CD4-positive, alpha-beta T cell treated with Interleukin-17A for 4 hours (primary cell): ENCODE results near the gene MAST4.

Source experiments
- DNase-seq: peaks from one replicate; pipeline ENCODE4 v3.0.0-alpha.2; 2020; ENCODE audit warnings: mixed read lengths

MAST4 gene

DNA sequence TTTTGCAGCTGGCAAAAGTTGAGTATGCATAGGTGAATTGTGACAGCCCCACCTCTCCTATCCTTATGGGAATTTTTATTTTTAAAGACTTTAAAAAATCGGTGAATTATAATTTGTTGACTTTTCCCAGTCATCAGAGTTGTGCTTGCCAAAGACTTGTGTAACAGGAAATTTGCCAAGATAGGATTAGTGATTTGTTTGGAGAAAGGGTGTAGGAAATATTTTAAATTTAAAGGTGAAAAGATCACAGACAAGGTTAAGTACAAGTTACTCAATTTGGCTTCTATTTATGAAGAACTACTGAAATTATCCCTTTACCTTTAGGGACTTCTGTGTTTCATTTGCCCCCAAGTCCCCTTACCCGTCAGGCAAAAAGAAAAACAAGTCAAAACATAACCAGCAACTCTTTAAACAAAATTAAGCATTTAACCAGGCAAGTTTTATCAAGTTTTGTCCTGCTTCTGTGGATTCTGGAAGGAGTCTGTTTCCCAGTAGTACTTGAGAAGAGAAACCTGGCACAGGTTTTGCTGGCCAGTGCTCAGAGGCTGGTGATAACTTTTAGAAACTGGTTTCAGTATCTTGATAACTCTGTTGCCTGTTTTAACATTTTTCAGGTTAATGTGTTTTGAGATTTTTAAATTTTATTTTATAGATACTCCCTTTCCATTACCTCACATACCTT, 285.4 kb downstream of the MAST4 start:
- DNase-seq, result no peak

DNA sequence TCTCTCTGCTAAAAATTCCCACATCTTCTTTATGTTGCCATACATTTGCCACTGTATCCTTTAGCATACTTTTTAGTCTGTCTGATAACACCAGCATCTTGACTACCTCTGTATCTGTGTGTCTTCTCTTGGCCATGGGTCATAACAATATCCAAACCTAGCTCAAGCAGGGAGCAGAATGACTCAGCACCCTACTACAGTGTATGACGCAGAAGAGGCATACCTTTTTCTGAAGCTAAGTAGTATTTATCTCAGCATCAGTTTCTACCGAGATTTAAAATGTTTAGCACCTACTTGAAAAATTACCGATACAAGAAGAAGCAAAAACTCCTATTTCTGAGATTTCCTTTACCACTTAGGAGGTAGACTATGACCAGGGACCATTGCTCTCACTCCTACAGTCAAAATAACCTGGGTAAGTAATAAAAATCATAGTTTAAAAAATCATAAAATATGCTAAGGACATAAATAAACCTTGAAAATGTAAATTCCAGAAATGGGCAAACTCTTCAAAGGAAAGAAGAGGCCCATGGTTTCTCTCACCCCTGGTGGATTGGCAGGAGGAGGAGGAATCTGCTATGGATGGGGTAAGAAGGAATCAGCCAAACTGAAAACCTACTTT, 286.5 kb downstream of the MAST4 start:
- no peak for DNase-seq

DNA sequence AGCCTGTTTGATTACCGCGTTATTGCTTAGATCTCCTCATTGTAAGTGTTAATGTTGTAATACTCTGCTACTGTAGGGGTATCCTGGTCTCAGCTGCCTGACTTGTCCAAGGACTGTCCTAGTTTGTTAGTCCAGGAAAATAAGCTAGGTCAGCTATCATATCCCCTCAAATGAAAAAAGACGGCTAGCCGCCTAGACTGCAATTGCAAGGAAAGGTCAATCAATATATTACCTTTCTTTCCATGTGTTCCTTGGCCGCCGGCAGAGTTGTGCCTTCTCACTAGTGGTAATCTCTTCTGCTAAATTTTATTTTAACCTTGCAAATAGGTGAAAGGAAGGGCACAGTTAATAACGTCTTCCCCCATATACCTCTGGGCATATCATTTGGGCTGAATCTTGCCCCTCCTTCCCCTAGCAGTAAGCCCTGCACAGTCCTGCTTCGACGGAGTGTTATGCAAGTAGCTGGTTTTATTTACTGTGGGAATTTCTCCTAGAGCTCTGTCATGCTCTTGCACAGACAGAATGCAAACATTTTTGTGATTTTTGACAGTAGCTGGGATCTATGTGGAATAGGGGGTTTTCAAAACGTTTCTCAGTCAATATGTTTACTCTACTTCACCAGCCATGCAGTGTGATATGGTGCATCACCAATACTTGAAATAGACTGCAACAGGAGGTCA, 288.5 kb downstream of the MAST4 start:
- no peak for DNase-seq

DNA sequence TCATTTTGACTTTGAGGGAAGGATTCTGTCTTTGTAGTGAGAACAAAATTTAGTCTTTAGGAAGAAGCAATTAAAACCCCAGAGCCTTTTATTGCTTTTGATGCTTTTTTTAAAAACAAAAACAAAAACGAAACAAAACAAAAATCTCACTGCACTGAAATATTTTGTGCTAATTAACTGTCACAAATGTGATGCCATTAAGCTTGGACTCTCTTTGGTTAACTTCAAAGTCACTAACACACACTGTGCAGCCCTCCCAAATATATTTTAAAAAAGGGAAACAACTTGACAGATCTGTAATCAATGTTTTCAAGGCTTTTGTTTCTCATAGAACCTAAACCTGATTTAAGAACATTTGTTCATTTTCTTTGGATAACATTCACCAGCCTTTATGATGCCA, 290.7 kb downstream of the MAST4 start:
- no peak for DNase-seq

DNA sequence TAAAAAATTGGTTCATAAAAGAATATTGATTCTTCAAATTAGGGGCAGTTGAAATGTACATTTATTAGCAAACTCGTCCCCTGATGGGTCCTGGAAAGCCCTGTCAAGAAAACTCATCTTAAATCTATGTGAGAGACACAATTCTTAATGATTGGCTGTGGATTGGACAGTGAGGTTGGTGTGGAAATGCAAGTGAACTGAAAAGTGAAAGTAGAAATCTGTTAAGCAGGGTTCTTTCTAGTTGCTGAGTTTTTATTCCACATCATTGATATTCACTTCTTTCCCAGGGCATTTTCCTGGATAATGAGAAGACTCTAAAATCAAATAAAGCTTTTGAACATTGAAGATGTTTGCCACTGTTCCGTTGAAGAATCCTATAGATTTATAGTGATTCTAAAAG, 292.4 kb downstream of the MAST4 start:
- DNase-seq, result no peak

DNA sequence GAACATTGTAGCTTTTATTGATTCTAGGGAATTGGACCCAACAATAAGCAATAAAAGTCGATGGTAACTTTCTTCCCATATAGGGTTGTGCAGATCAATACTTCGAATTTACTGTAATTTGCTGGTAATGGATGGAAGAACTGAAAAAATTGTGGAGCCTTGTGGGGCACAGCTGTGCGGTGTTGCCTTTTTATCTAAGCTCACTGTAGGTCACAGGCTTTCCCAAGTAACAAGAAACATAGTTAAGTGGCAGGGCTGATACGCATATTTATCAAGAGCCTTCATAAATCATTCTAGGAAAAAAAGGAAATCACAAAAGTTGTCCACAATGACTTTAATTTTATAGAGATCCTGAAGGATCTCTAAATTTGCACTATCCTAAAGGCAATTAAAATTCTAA, 292.9 kb downstream of the MAST4 start:
- DNase-seq, result no peak

DNA sequence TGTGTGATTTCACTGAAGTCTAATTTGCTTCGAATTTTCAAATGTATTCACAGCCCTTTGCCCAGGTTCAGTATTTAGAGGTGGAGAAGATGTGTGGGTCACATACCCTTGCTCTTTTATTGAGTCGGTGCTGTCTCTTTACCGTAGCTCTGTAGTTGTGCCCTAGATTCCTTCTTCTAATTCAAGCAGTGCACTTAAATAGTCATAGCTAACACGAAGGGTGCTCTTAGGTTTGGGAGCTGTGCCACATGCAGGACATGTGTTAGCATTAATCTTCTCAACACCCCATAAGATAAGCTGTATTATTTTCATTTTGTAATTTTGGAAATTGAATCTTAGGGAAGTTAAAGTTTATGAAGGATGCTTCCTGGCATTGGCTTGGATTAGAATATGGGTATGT, 293.3 kb downstream of the MAST4 start:
- no peak for DNase-seq

DNA sequence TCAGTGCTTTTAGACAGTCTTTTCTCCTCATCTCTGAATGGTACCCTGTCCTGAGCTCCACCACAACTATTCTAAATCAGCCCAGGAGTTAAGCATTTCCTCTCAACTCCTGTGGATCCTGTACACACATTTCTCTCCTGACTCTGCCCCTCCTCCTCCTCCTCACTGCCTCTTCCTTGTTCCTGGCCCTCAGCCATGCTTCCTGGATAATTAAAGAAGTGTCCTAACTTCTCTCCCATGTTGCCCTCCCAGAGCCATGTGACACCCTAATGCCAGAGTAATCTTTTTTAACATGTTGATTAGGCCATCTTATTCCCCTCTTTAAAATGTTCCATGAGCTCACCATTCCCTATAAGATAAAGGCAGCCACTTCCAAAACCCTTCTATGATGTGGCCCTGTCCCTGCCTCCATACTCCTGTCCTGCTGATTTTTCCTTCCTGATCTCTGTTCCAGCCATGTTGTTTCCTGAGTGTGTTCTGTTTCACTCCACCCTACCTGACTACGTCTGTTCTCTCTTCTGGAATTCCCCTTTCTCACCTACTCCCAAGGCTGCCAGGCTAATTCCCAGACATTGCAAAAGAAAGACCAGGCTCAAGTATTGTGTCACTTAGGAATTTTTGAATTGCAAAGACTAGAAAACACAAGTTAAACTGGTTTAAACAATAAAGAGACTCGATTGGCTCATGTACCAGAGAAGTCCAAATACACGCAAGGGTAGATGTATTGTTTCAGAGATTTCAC, 295.2 kb downstream of the MAST4 start:
- no peak for DNase-seq

DNA sequence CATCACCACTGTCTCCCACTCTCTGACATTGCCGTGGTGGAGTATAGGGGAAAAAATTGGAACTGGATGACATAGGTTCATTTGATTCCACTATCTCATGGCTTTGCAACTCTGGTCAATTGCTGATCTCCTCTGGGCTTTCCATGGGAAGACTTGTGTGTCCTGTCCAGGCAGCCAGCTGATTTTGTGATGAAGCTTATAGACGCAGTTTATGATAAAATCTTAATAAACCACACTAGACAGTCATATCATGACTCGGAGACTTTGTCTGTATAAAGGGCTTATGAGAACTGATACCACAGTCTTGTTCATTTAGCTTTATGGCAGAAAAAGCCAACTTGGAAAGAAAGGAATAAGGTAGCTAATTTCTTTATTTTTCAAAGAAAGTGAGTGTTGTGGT, 296.5 kb downstream of the MAST4 start:
- no peak for DNase-seq

DNA sequence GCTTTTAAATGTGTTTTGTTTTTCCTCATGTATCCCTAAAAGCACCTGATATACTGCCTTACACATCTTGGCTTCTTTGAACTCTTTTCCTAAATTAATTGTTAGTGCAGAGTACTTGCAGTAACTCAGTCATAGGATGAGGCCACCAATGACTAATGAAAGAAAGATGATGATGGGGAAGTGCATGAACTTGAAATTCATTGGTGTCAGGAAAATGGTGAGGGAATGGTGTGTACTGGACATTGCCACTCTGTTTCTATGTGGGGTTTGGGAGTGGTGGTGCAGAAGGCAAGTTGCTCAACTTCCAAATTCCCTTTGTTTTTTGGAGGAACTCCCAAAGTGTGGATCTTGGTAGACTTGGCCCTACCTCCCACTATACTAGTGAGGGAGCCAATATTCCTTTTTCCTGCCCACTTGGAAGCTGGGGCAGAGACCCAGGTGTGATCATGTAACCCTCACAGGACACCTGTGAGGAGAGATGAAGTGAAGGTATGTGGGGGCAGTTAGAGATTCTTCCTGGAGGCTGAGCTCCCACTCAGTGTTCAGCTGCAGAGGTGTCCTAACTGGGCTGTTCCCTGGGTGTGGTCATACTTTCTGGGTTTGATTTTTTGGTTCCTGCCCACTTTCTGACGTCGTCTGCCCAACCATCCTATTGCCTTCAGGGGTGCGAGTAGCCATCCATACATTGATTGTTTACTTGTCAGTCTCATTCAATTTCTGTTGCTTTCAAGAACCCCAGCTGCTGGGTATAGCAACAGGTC, 298.5 kb downstream of the MAST4 start:
- DNase-seq, result no peak

DNA sequence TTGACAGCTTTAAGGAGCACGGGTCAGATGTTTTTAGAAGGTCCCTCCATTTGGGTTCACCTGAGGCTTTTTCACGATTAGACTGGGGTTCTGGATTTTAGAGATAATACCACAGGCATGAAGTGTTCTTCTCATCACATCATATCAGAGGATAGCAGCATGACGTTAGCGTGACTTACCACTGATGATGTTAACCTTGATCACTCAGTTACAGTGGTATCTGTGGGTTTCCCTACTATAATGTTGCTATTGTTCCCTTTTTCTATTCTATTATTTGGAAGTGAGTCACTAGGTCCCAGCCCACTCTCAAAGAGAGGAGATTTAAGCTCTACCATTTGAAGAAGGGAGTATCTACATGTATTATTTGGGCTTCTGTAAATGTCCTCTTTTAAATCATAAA, 300.0 kb downstream of the MAST4 start:
- no peak for DNase-seq

DNA sequence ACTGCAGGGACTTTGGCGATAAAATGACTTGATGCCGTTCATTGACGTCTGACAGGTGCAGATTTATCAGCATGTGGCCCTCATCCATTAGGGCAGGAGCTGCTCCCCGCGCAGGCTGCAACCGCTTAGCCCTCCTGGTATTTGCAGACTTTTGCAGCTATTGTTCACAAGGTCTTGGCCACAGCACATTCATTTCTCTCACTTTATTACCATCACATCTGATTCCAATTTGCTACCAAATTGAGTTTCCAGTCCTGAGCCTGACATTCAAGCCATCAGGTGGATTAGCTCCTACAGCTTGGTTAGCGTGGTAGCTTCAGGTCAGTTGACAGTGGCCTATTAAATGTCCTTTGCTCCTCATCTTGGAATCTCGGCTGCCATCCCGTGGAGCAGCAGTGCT, 301.2 kb downstream of the MAST4 start:
- DNase-seq, result no peak

DNA sequence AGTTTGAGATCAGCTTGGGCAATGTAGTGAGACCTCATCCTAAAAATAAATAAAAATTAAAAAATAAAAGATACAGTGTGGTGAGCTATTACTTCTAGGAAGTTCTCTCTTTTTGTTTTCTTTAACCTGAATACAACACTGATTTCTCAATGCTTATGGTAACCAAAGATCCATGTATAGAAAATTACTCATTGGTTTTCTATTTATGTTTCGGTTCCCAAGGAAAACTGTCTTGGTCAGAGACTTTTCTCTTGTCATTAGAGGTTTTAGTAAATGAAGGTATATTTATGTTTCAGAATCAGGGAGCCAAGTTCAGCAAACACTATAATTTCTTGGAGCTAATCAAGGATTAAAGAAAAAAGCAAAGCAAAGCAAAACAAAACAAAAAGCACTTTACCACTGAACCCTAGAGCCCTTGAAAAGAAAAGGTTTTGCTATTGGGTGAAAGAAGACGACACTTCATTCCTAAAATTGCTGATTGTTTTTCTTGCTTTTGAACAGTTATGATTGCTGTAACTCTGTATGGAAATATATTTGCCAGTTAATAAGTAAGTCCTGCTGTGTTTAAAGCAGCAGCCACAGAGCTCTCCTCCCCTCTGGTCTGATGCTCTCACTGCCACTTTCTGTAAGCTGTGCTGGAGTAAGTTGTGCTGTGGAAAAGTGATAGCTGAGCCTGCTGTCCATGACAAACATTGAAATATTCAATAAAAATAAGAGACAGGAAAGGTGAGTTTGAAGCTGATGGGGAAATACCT, 302.2 kb downstream of the MAST4 start:
- no peak for DNase-seq

DNA sequence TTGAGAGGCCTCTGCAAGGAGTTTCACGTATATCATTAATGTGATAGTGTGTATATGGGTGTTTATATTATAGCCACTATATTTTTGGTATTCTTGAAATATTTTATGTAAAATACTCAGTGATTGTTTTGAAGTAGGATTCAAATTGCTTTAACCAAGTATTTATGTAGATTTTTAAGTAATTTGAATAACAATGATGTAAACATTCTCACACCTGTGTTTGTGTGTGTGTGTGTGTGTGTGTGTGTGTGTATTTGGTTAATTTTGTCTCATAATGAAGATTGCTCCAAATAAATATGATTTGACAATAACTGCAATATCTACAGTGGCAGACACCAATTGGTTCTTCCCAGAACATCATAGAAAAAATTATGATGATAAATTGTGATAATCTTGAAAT, 307.0 kb downstream of the MAST4 start:
- no peak for DNase-seq

DNA sequence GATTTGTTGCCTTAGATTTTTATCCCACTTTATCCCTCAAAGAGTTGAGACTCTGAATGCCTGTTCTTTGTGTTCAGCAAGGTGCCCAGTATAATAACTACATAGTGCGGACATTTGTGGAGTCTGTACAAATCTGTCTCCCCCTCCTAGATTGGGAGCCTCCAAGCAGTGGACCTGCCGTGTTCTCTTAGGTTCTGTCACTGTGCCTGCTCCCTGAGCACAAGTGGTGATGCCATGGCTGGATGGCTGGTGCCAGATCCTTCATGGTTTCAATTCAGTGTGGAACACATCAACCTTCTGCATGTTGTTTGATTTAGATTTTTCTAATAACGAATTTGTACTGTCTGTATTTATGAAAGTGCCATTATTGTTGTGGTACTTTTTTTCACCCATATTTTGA, 307.5 kb downstream of the MAST4 start:
- no peak for DNase-seq

DNA sequence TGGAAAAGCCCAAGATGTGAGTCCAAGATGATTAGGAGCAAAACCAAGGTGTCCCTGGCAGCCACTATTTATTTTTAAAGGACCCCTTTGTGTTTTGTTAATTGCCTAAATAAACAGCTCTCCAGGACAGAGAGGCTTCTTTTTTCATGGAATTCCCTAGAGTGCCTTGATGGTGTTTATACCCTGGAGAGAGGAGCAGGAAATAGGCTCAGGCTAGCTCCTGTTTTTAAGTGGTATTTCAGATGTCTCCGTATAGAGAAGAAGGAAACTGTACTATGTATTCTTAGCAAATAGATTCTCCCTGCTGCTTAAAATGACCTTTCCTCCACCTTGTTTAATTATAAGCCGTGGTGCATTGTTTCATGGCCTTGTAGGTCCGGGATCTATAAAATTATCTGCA, 308.0 kb downstream of the MAST4 start:
- no peak for DNase-seq

DNA sequence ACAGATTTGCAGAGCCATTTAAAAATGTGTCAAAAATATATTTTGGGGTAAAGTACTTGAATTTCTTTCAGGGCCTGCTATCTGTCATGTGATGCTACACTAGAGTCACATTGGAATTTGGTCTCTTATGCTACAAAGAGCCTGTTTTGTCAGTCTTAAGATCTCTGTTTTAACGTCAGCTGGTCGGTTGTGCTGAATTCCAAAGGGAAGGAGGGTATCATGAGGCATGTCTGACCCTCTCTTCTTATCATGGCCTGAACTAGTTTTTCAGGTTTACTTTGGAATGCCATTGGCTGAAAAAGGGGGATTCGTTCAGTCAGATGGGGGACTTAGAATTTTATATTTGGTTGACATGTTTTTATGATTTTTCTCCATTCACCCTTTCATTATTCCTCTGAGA, 309.8 kb downstream of the MAST4 start:
- DNase-seq, result no peak

DNA sequence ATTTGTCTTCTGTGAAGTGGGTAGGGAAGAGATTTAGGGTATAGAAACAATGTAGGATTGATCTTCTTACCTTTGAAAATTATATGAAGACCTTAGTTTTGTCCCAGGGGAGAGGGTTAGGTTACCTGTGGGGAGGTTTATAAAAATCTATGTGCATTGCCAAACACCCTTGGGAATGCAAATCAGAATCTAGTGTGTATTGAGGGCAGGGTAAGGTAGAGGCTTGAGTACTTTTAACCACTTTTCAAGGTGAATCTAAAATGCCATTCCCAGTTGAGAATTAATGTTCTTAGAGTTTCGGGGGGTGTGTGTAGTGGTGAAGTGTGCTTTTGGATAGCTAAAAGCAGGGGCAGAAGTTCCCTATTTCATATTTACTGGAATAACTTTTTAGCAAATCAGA, 312.0 kb downstream of the MAST4 start:
- no peak for DNase-seq

DNA sequence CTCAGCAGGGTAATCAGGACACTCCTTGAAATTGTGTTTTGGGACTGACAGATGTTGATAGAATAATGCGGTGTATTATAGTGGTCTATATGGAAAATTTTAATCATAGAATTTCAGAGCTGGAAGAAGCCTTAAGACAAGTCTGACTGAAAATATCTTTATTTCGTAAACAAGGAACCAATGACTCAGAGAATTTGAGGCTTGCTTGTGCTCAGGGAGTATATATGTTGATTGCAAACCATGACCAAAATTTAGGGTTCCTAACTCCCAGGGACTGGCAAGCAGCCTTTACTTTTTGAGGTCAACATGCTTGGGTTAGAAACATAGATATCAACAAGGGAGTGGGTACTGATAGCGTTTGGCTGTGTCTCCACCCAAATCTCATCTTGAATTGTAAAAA, 313.2 kb downstream of the MAST4 start:
- no peak for DNase-seq

DNA sequence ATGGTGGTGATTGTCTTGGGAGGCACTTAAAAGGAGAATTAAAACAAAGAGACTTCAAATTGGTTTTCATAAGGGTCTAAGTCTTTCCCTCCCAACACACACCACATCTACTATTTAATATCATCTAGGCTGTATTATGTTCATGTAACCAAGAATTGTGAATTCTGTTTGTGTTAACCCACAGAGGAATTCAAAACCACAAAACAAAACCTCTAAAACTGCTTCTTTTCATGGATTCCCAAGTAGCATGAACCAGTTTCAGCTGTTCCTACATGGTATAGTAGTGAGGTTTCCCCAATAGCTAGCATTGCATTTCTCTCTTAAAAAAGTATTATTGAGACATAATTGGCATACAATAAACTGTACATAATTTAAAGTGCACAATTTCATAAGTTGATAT, 316.6 kb downstream of the MAST4 start:
- DNase-seq, result no peak

DNA sequence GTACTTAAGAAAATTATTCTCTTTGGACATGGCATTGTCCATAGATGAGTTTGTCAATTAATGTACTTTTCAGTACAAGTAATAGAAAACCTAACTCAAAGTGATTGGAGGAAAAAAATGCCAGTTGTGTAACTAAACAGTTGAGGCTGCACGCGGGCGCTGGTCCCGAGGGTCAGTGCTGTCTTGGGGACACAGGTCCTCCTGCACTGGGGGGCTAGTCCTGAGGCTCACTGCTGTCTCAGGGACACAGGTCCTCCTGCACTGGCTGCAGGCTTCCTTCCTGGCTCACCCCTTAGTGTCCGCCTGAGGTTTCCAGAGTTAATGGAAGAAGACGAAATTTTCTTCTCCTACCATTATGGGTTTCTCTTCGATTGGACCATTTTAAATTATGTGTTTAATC, 319.3 kb downstream of the MAST4 start:
- no peak for DNase-seq

DNA sequence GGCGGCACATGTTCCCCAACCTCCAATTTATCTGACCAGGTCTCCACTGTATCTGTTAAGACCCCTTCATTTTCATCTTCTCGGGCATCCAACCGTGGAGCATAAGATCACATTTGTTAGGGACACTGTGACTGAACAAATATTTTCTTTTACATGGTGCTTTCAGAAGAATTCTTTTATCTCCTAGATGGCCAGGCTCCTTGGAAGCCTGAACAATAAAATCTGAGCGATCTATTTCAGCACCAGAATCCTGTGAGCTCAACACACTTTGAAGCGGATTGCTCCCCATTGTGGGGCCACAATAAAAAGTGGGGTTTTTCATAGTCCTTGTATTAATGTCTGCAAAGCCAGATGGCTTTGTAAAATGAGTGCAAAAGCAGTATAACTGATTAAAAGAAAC, 326.7 kb downstream of the MAST4 start:
- DNase-seq, result no peak
